NCI-H1694 treated with DMSO at 0.1 percent for 48 hours (cell line): ENCODE data around the gene APBA2.
A peak's percentile ranks its signal among the peaks of the same experiment; 100 is the strongest.

Source experiments
- DNase-seq: peaks from one replicate; lab custom pipeline; 2025; lab: John Stamatoyannopoulos, UW

Gene APBA2

GRCh38 chr15:29058903-29059539, 173.2 kb downstream of the APBA2 start:
- no peak for DNase-seq

- no peak for DNase-seq
These were observed 174.3 kb downstream of the APBA2 start for GRCh38 chr15:29059871-29060640.

DNA sequence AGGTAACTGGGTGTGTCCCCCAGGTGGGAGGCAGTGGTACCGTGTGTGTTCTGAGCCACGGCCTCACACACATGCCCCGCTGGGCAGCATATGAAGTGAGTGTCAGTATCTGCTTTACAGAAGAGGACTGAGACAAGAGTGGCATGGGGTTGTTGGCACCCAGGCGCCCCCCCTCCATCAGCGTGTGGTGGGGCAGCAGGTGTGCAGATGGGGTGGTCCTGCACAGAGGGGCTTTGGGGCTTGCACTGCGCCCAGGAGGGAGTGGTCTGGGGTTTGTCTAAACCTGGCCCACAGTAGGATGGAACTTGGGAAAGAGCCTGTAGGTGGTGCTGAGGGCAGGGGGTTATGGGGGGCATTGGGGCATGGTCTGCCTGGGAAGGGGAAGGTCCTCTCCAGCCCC, 176.0 kb downstream of the APBA2 start:
- DNase-seq: no peak

- no peak for DNase-seq
These were observed 176.4 kb downstream of the APBA2 start for GRCh38 chr15:29062179-29062591.

- no peak for DNase-seq
These were observed 176.9 kb downstream of the APBA2 start for GRCh38 chr15:29062626-29063025.

- no peak for DNase-seq
These were observed 177.9 kb downstream of the APBA2 start for GRCh38 chr15:29063646-29064045.

GRCh38 chr15:29064290-29064689, 178.5 kb downstream of the APBA2 start:
- DNase-seq: no peak

DNA sequence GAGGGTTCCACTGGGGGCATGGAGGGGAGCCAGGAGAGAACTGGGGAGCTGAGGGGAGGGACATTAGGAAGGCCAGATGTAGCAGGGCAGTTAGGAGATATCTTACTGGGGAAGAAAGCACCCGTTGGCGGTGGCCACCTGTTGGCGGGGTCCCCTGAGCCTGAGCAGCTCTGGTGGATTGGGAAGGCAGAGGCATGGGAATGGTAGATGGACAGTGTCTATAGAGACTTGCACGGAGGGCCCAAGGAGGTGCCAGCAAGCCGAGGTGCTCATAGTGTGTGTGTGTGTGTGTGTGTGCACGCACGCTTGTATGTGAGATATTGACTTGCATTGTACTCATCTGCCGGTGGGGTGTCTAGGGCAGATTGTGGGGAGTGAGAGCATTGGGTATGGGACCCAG, 179.0 kb downstream of the APBA2 start:
- no peak for DNase-seq

- no peak for DNase-seq
These were observed 179.8 kb downstream of the APBA2 start for GRCh38 chr15:29065571-29065970.

DNA sequence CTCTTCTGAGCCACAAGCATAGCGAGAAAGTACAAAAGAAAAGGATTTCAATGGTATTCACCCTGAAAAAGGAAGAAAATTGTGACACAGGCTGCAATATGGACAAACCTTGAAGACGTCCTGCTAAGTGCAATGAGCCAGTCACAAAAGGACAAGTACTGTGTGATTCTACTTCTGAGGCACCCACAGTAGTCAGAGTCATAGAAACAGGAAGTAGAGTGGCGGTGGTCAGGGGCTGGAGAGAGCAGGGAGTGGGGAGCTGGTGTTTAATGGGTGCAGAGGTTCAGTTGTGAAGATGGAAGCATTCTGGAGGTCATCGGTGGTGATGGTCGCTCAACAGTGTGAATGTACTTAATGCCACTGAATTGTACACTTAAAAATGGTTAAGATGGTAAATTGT, 180.5 kb downstream of the APBA2 start:
- DNase-seq: no peak

GRCh38 chr15:29066838-29067237, 181.1 kb downstream of the APBA2 start:
- DNase-seq: peak; percentile 6

GRCh38 chr15:29067949-29068348, 182.2 kb downstream of the APBA2 start:
- no peak for DNase-seq

DNA sequence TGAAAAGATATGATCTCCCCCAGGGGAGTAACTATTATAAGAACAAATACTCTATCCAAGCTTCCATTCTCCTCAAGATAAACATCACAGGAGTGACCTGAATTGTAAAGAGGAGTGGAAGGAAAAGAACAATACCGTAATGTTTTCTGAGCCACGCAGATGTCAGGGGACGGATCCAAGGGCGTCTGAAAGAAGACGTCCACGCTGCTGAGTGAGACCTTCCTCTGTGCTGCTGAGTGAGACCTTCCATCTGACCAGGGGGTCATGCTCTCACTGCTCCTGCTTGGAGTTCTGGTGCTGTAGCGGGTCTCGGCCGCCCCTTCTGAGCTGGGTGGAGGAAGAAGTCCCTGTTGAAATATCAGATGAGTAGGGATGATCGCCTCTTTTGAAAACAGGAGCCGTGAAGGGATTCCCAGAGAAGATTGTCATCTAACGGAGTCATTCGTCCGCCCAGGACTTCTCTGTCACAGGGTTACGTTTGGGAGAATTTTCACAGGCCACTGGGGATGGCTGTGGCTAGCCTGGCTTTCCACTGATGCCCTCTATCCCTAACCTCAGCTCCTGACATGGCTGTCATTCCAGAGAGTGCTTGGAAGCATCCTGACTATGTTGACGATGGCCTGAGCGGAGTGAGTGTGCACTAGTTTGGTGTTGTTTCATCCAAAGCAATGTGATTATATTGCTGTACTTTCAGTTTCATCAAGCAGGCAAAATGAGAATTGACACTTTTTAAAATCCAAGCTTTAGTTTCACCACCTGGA, 184.9 kb downstream of the APBA2 start:
- no peak for DNase-seq

GRCh38 chr15:29071232-29071881, 185.6 kb downstream of the APBA2 start:
- no peak for DNase-seq

- no peak for DNase-seq
These were observed 186.1 kb downstream of the APBA2 start for GRCh38 chr15:29071882-29072273.

DNA sequence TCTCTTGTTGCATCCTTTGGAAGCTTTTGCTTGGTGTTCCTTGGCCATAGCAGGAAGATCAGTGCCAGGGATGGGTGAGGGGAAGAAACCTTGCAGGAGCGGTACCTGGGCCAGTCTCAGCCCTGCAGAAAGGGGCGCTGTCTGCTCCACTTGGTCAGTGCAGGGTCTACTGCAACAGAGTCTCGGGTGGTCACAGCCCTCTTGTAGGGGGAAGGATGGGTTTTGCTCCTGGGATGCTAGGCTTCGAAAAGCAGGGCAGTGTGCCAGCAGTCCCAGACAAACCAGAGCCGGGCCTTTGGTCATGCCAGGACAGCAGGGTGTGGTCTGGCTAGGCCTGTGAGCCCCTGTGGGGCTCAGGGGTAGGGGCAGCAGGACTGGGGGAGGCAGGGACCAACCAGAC, 186.7 kb downstream of the APBA2 start:
- no peak for DNase-seq

GRCh38 chr15:29074045-29074444, 188.3 kb downstream of the APBA2 start:
- no peak for DNase-seq

DNA sequence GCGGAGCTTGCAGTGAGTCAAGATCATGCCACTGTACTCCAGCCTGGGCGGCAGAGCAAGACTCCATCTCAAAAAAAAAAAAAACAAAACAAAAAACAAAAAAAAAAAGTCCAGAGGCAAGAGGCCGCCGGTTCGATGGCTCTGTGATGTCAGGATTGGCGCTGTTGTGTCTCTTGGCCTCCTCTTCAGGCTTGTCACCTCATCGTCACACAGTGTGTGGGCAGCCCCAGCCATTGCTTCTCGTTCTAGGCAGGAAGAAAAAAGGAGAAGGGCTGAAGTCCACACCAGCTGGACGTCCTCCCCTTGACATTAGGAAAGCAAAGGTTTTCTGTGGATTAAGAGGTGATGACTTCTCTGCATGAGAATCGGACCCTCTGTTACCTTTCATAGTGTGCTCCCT, 192.8 kb downstream of the APBA2 start:
- DNase-seq: no peak

GRCh38 chr15:29079479-29079878, 193.7 kb downstream of the APBA2 start:
- no peak for DNase-seq

- DNase-seq: no peak
These were observed 196.0 kb downstream of the APBA2 start for GRCh38 chr15:29081781-29082180.

DNA sequence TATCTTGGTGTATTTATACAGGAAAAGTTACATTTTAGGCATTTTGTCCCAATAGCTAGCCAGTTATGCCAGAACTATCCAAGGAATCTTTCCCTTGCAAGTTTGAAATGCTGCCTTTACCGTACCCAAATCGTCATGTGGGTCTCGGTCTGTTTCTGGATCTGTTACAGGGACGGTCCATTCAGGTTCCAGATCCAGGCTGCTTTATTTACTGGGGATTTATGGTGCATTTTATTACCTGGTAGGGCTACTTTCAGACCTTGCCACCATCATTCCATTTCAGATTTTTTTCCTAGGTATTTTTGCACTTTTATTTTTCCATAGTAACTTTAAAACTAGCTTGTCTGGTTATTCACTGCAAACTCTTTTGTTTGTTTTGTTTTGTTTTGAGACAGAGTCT, 197.4 kb downstream of the APBA2 start:
- DNase-seq: no peak

GRCh38 chr15:29083858-29084257, 198.1 kb downstream of the APBA2 start:
- no peak for DNase-seq

DNA sequence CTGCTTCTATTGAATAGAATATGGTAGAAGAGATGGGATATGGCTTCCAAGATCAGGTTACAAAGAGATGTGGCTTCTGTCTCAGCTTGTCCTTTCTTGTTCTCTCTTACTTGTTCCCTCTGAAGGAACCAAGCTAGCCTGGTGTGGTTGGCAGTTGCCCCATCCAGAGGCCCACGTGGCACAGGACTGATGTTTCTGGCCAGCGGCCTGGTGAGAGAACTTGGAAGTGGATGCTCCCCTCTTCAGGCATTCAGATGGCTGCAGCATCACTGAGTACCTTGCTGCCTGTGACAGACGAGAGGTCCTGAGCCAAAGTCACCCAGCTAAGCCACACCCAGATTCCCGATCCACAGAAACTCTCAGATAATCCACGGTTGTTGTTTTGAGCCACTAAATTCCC, 200.2 kb downstream of the APBA2 start:
- no peak for DNase-seq
